WTC11 (cell line): ENCODE data around the gene CTDSPL. TPM values are rescaled to one million over a fixed set of nuclear protein-coding genes. Genes with fewer than 3 reads are reported as not detected.

Experiments
- ATAC-seq: fragments of 200-7000 bp; cut with Tn5 transposase; 2 replicates; pipeline ENCODE4 v1.10.0; 2021; ENCODE audit warnings: mild to moderate bottlenecking, moderate library complexity
- CTCF ChIA-PET: fragments of 300-600 bp; sonication (Branson Sonifier 250); formaldehyde crosslinking; loops from one replicate; lab custom pipeline; 2021; ENCODE audit warnings: antibody characterized with exemption; lab: Charles Lee
- POLR2A ChIA-PET: fragments of 350-600 bp; sonication (Branson Sonifier 250); formaldehyde crosslinking; loops from one replicate; lab custom pipeline; 2021; ENCODE audit warnings: antibody characterized with exemption; lab: Charles Lee
- DNase-seq: peaks from one replicate; pipeline ENCODE4 v3.0.0; 2021; ENCODE audit warnings: low spot score
- H3K27ac Mint-ChIP-seq: 2 replicates; pipeline ENCODE4 v1.8.0; 2021; ENCODE audit warnings: mixed read lengths
- H3K27me3 Mint-ChIP-seq: 2 replicates; pipeline ENCODE4 v1.8.0; 2021; ENCODE audit warnings: low read depth, mild to moderate bottlenecking, moderate library complexity, mixed read lengths
- H3K36me3 Mint-ChIP-seq: 2 replicates; pipeline ENCODE4 v1.8.0; 2021; ENCODE audit warnings: mixed read lengths
- H3K4me1 Mint-ChIP-seq: 2 replicates; pipeline ENCODE4 v1.8.0; 2022; ENCODE audit warnings: mixed read lengths
- H3K4me3 Mint-ChIP-seq: 2 replicates; pipeline ENCODE4 v1.8.0; 2021; ENCODE audit warnings: mild to moderate bottlenecking, moderate library complexity, mixed read lengths
- H3K9me3 Mint-ChIP-seq: 2 replicates; pipeline ENCODE4 v1.8.0; 2021; ENCODE audit warnings: mixed read lengths
- FOXK1 ChIP-seq: sonication (generic); formaldehyde crosslinking; IDR thresholded peaks from 2 replicates; pipeline ENCODE4 v1.8.0; 2022; ENCODE audit warnings: mild to moderate bottlenecking, moderate library complexity, missing genetic modification reagents
- JAZF1 ChIP-seq: fragments of 250-450 bp; sonication (Bioruptor Pico); IDR thresholded peaks from 2 replicates; pipeline ENCODE4 v1.9.0; 2021; ENCODE audit warnings: moderate library complexity, mild to moderate bottlenecking, inconsistent platforms
- OVOL2 ChIP-seq: fragments of 250-450 bp; sonication (Bioruptor Pico); IDR thresholded peaks from 2 replicates; pipeline ENCODE4 v1.9.0; 2021; ENCODE audit warnings: mild to moderate bottlenecking, borderline replicate concordance
- RORB ChIP-seq: fragments of 250-450 bp; sonication (Bioruptor Pico); IDR thresholded peaks from 2 replicates; pipeline ENCODE4 v1.9.0; 2021; ENCODE audit warnings: mild to moderate bottlenecking
- SMAD3 ChIP-seq: sonication (generic); formaldehyde crosslinking; IDR thresholded peaks from 2 replicates; pipeline ENCODE4 v1.8.0; 2022; ENCODE audit warnings: missing genetic modification reagents, mild to moderate bottlenecking, borderline replicate concordance
- SP1 ChIP-seq: sonication (generic); formaldehyde crosslinking; conservative IDR thresholded peaks from 2 replicates; pipeline ENCODE4 v1.8.1; 2022; ENCODE audit warnings: missing genetic modification reagents
- TCF7 ChIP-seq: sonication (generic); formaldehyde crosslinking; IDR thresholded peaks from 2 replicates; pipeline ENCODE4 v1.8.0; 2022; ENCODE audit warnings: mild to moderate bottlenecking, low read depth, missing genetic modification reagents, moderate library complexity
- TEAD4 ChIP-seq: sonication (generic); formaldehyde crosslinking; IDR thresholded peaks from 2 replicates; pipeline ENCODE4 v1.8.0; 2022; ENCODE audit warnings: mild to moderate bottlenecking, missing genetic modification reagents
- TP53 ChIP-seq: sonication (generic); formaldehyde crosslinking; IDR thresholded peaks from 2 replicates; pipeline ENCODE4 v1.8.1; 2023; ENCODE audit warnings: mild to moderate bottlenecking, missing genetic modification reagents
- ZNF121 ChIP-seq: sonication (generic); formaldehyde crosslinking; IDR thresholded peaks from 2 replicates; pipeline ENCODE4 v1.8.0; 2023; ENCODE audit warnings: missing genetic modification reagents
- ZNF423 ChIP-seq: fragments of 250-450 bp; sonication (Bioruptor Pico); IDR thresholded peaks from 2 replicates; pipeline ENCODE4 v2.1.2; 2022; ENCODE audit warnings: mild to moderate bottlenecking, moderate library complexity
- ZNF671 ChIP-seq: fragments of 250-450 bp; sonication (Bioruptor Pico); IDR thresholded peaks from 2 replicates; pipeline ENCODE4 v1.8.0; 2021; ENCODE audit warnings: mild to moderate bottlenecking
- total RNA-seq: library from RNA; stranded (reverse); gene quantifications from 3 replicates; pipeline ENCODE4 v1.2.3, GENCODE V29; 2021
- TF ChIP-seq, protein P1 (sequence below): fragments of 250-450 bp; sonication (Bioruptor Pico); IDR thresholded peaks from 2 replicates; pipeline ENCODE4 v1.9.0; 2021; ENCODE audit warnings: mild to moderate bottlenecking
- TF ChIP-seq, protein P2 (sequence below): sonication (generic); formaldehyde crosslinking; IDR thresholded peaks from 2 replicates; pipeline ENCODE4 v1.8.0; 2022; ENCODE audit warnings: mild to moderate bottlenecking, missing genetic modification reagents
- TF ChIP-seq, protein P3 (sequence below): fragments of 250-450 bp; sonication (Bioruptor Pico); conservative IDR thresholded peaks from 2 replicates; pipeline ENCODE4 v1.9.0; 2021; ENCODE audit warnings: mild to moderate bottlenecking
- TF ChIP-seq, protein P4 (sequence below): sonication (generic); formaldehyde crosslinking; IDR thresholded peaks from 2 replicates; pipeline ENCODE4 v1.8.1; 2022; ENCODE audit warnings: mild to moderate bottlenecking, missing genetic modification reagents, moderate library complexity, borderline replicate concordance
- TF ChIP-seq, protein P5 (sequence below): sonication (generic); formaldehyde crosslinking; IDR thresholded peaks from 2 replicates; pipeline ENCODE4 v1.8.1; 2022; ENCODE audit warnings: low read depth, mild to moderate bottlenecking, moderate library complexity, missing genetic modification reagents, borderline replicate concordance
- TF ChIP-seq, protein P6 (sequence below): sonication (generic); formaldehyde crosslinking; IDR thresholded peaks from 2 replicates; pipeline ENCODE4 v1.8.0; 2022; ENCODE audit warnings: mild to moderate bottlenecking, missing genetic modification reagents

The CTDSPL gene
- total RNA-seq, 1 experiment from 2014 or later, result 41.2 TPM

DNA sequence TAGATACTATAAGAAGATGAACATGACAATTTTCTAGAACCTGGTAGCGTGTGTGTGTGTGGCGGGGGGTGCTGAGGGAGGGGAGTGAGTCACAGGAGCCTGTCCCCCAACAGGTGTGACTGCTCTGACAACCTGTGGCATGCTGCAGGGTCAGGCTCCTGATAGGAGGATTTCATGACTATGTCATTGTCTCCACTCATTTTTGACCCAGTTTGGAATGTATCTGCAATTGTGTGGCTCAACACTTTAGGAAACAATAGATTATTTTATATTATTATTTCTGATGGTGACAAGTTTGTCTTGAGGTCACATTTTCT is 119.6 kb downstream of the CTDSPL start:
- TF ChIP-seq ZNF423 (CRISPR knock-in tag) (no peak), TEAD4 (CRISPR knock-in tag) (no peak), OVOL2 (CRISPR knock-in tag) (no peak), SP1 (CRISPR knock-in tag) (no peak)
- TF ChIP-seq, protein P1, sequence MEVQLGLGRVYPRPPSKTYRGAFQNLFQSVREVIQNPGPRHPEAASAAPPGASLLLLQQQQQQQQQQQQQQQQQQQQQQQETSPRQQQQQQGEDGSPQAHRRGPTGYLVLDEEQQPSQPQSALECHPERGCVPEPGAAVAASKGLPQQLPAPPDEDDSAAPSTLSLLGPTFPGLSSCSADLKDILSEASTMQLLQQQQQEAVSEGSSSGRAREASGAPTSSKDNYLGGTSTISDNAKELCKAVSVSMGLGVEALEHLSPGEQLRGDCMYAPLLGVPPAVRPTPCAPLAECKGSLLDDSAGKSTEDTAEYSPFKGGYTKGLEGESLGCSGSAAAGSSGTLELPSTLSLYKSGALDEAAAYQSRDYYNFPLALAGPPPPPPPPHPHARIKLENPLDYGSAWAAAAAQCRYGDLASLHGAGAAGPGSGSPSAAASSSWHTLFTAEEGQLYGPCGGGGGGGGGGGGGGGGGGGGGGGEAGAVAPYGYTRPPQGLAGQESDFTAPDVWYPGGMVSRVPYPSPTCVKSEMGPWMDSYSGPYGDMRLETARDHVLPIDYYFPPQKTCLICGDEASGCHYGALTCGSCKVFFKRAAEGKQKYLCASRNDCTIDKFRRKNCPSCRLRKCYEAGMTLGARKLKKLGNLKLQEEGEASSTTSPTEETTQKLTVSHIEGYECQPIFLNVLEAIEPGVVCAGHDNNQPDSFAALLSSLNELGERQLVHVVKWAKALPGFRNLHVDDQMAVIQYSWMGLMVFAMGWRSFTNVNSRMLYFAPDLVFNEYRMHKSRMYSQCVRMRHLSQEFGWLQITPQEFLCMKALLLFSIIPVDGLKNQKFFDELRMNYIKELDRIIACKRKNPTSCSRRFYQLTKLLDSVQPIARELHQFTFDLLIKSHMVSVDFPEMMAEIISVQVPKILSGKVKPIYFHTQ, result no peak
- TF ChIP-seq, protein P2, sequence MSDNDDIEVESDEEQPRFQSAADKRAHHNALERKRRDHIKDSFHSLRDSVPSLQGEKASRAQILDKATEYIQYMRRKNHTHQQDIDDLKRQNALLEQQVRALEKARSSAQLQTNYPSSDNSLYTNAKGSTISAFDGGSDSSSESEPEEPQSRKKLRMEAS (CRISPR knock-in tag), result no peak
- H3K36me3 Mint-ChIP-seq, result no peaks in the 10 kb centered on the region
- ATAC-seq, result no peak
- H3K27me3 Mint-ChIP-seq, result no peaks in the 10 kb centered on the region
- H3K9me3 Mint-ChIP-seq, result no peaks in the 10 kb centered on the region
- POLR2A ChIA-PET, result no interaction called here
- H3K27ac Mint-ChIP-seq, result no peak overlapping the region
- DNase-seq, result no peak
- CTCF ChIA-PET, result interaction anchor here (0.6 to 6.0 kb wide), 3 partner anchors 14 to 429 kb away, joined by 4 to 37 read pairs (median 7); no protein-coding TSS in a partner anchor
- H3K4me3 Mint-ChIP-seq, result no peak overlapping the region
- peaks cover 6% of the 10 kb centered on the region; the same call in 1 of the 2 replicates for H3K4me1 Mint-ChIP-seq

DNA sequence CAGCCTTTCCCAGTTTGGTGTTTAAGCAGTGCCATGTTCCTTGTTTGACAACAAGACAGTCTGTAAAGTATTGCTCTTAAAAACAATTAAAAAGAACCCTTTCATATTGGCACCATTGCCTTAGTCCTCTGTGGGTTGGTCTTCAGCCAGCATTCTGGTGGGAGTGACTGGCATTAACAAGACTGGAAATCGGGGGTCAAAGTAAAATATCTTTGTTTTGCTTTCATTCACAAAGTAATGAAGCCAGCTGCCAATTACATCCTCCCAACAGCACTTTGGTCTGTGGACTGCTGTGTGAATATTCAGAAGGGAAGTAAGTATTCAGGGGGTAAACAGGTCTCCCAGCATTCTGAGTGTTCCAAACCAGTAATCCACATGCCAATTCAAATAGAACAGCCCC is 120.7 kb downstream of the CTDSPL start:
- H3K4me3 Mint-ChIP-seq, result no peak overlapping the region
- no peaks in the 10 kb centered on the region for H3K27me3 Mint-ChIP-seq
- no peak for TF ChIP-seq JAZF1 (CRISPR knock-in tag)
- TF ChIP-seq, protein P3, sequence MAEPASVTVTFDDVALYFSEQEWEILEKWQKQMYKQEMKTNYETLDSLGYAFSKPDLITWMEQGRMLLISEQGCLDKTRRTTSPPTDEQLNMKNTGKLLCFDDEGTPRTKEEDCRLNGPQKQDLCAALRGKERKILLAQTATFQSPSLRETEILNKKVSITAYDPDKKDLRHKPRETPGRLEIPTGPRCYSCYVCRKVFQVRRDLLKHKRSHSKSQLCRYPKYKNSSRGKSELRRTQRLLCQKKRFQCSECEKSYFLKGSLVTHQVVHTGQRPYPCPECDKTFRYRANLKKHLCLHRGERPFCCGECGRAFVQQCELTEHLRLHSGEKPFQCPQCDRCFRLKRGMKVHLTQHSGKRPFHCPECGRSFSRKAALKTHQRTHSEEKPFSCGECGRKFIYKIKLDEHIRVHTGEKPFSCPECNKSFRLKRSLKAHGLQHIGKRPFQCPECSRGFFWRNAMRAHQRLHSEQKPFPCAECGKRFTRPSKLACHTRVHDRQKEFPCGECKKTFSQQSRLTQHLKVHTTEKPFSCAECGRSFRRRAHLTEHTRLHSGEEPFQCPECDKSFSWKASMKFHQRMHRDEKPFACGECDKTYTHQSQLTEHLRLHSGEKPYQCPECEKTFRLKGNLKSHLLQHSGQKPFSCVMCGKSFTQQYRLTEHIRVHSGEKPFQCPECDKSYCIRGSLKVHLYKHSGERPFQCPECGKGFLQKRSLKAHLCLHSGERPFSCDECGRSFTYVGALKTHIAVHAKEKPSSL (CRISPR knock-in tag), result no peak
- TF ChIP-seq, protein P2 (CRISPR knock-in tag), result no peak
- TF ChIP-seq TP53, result no peak
- TF ChIP-seq, protein P4, sequence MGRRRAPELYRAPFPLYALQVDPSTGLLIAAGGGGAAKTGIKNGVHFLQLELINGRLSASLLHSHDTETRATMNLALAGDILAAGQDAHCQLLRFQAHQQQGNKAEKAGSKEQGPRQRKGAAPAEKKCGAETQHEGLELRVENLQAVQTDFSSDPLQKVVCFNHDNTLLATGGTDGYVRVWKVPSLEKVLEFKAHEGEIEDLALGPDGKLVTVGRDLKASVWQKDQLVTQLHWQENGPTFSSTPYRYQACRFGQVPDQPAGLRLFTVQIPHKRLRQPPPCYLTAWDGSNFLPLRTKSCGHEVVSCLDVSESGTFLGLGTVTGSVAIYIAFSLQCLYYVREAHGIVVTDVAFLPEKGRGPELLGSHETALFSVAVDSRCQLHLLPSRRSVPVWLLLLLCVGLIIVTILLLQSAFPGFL (CRISPR knock-in tag), result no peak
- no peak for TF ChIP-seq ZNF121
- TF ChIP-seq, all 79 proteins: peak for 0
- Mint-ChIP-seq H3K9me3 (no peaks in the 10 kb centered on the region), H3K27ac (no peak overlapping the region), H3K36me3 (no peaks in the 10 kb centered on the region), H3K4me1 (peaks cover 6% of the 10 kb centered on the region; the same call in 1 of the 2 replicates)
- ATAC-seq (no peak), DNase-seq (no peak)
- ChIA-PET CTCF (interaction anchor here (0.5 to 6.0 kb wide), 3 partner anchors 15 to 30 kb away, joined by 4 to 37 read pairs (median 4); no protein-coding TSS in a partner anchor), POLR2A (no interaction called here)

DNA sequence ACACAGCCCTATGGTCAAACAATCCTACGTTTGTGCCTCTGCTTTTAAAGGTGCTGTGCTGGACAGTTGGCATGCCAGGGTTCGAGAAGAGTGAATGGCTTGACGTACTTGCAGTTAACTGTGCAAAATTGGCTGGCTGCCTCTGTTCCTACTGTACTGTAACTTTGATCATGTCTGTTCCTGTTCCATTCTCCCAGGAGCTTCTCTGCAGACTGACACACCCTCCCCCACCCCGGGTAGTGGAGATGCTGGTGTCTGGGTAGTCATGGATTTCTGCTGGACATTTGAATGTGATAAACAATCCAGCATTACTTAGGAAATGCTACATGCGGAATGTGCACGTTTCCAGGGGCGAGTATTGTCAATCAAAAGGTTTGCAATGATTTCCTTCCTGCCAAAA is 122.4 kb downstream of the CTDSPL start:
- ChIA-PET CTCF (interaction anchor here (3.2 to 6.0 kb wide), 2 partner anchors 10 to 13 kb away, joined by 37 to 61 read pairs; no protein-coding TSS in a partner anchor), POLR2A (no interaction called here)
- no peak overlapping the region for H3K27ac Mint-ChIP-seq
- no peaks in the 10 kb centered on the region for H3K9me3 Mint-ChIP-seq
- no peak overlapping the region for H3K4me3 Mint-ChIP-seq
- H3K36me3 Mint-ChIP-seq, result no peaks in the 10 kb centered on the region
- H3K4me1 Mint-ChIP-seq, result peaks cover 6% of the 10 kb centered on the region; the same call in 1 of the 2 replicates
- DNase-seq (no peak), ATAC-seq (no peak)
- no peaks in the 10 kb centered on the region for H3K27me3 Mint-ChIP-seq
- TF ChIP-seq, protein P5, sequence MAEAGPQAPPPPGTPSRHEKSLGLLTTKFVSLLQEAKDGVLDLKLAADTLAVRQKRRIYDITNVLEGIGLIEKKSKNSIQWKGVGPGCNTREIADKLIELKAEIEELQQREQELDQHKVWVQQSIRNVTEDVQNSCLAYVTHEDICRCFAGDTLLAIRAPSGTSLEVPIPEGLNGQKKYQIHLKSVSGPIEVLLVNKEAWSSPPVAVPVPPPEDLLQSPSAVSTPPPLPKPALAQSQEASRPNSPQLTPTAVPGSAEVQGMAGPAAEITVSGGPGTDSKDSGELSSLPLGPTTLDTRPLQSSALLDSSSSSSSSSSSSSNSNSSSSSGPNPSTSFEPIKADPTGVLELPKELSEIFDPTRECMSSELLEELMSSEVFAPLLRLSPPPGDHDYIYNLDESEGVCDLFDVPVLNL (CRISPR knock-in tag), result no peak
- TF ChIP-seq ZNF671 (CRISPR knock-in tag) (no peak), SMAD3 (no peak), TP53 (no peak), ZNF121 (no peak), FOXK1 (CRISPR knock-in tag) (no peak), TCF7 (CRISPR knock-in tag) (no peak), RORB (CRISPR knock-in tag) (no peak)
- TF ChIP-seq, protein P3 (CRISPR knock-in tag), result no peak
- TF ChIP-seq, protein P6, sequence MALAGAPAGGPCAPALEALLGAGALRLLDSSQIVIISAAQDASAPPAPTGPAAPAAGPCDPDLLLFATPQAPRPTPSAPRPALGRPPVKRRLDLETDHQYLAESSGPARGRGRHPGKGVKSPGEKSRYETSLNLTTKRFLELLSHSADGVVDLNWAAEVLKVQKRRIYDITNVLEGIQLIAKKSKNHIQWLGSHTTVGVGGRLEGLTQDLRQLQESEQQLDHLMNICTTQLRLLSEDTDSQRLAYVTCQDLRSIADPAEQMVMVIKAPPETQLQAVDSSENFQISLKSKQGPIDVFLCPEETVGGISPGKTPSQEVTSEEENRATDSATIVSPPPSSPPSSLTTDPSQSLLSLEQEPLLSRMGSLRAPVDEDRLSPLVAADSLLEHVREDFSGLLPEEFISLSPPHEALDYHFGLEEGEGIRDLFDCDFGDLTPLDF, result no peak
